B cell (primary cell): Measurements from ENCODE around the gene AUTS2. TPM values are rescaled to one million over a fixed set of nuclear protein-coding genes. Genes with fewer than 3 reads are reported as not detected.
A peak's percentile ranks its signal among the peaks of the same experiment; 100 is the strongest.

Experiments used
- ATAC-seq: fragments of 200-7000 bp; cut with Tn5 transposase; one replicate; pipeline ENCODE4 v1.10.0; 2021; ENCODE audit warnings: low read depth, mild to moderate bottlenecking, moderate number of reproducible peaks, moderate library complexity
- CTCF ChIA-PET: fragments of 350-600 bp; sonication (Branson Sonifier 250); formaldehyde crosslinking; loops from one replicate; lab custom pipeline; 2021; ENCODE audit warnings: antibody characterized with exemption, inconsistent platforms; lab: Charles Lee
- POLR2A ChIA-PET: fragments of 350-600 bp; sonication (Branson Sonifier 250); formaldehyde crosslinking; loops from one replicate; lab custom pipeline; 2021; ENCODE audit warnings: antibody characterized with exemption; lab: Charles Lee
- DNase-seq: peaks from one replicate; pipeline ENCODE4 v3.0.0; 2013
- H2AFZ ChIP-seq: 2 replicates; pipeline ENCODE4 v1.6.1; 2012; ENCODE audit warnings: mild to moderate bottlenecking, low read depth, low read length; ENCODE audit not compliant: insufficient read depth, poor library complexity, severe bottlenecking
- H3K27ac ChIP-seq, 2 donors: 1 replicate in 1 of 2; 2 replicates in 1 of 2; pipeline ENCODE4 v1.5.1; 2012 to 2013; ENCODE audit warnings: low read length in 2 of 2, mild to moderate bottlenecking in 2 of 2, moderate library complexity in 1 of 2
- H3K27me3 ChIP-seq, 4 experiments: fragments of 200-600 bp in 1 of 4; sonication (generic) in 1 of 4; replicated peaks in 1 of 4; 1 replicate in 2 of 4; 2 replicates in 2 of 4; pipeline versions ENCODE4 v1.6.1 to v1.7.0; 2013 to 2016; ENCODE audit warnings: low read length in 3 of 4, mild to moderate bottlenecking in 2 of 4, mixed read lengths in 1 of 4, moderate library complexity in 1 of 4; ENCODE audit not compliant: insufficient read depth in 4 of 4, control insufficient read depth in 3 of 4; ENCODE audit errors: control extremely low read depth in 1 of 4
- H3K36me3 ChIP-seq, 2 experiments: replicated peaks in 1 of 2; 1 replicate in 1 of 2; 2 replicates in 1 of 2; pipeline versions ENCODE4 v1.6.1 to v1.7.1; 2013; ENCODE audit warnings: low read length in 1 of 2; ENCODE audit not compliant: insufficient read depth in 2 of 2, control insufficient read depth in 1 of 2; ENCODE audit errors: control extremely low read depth in 1 of 2, extremely low read depth in 1 of 2
- H3K4me1 ChIP-seq, 2 donors: fragments of 200-600 bp in 1 of 2; sonication (generic) in 1 of 2; 1 replicate in 1 of 2; 2 replicates in 1 of 2; pipeline versions ENCODE4 v1.5.1 to v1.6.1; 2013 to 2017; ENCODE audit warnings: low read length in 2 of 2; ENCODE audit not compliant: control insufficient read depth in 2 of 2, insufficient read depth in 2 of 2
- H3K4me2 ChIP-seq: replicated peaks from 2 replicates; pipeline ENCODE3; 2012; ENCODE audit warnings: mild to moderate bottlenecking, low read depth, low read length; ENCODE audit not compliant: poor library complexity, severe bottlenecking
- H3K4me3 ChIP-seq, 5 experiments: fragments of 200-600 bp in 1 of 5; sonication (generic) in 1 of 5; 1 replicate in 3 of 5; 2 replicates in 2 of 5; pipeline versions ENCODE4 v1.5.1 to v1.7.0; 2011 to 2016; ENCODE audit warnings: low read length in 4 of 5, mild to moderate bottlenecking in 4 of 5, low read depth in 2 of 5, control low read depth in 1 of 5, moderate library complexity in 1 of 5; ENCODE audit not compliant: insufficient read depth in 1 of 5; ENCODE audit errors: control extremely low read depth in 1 of 5, extremely low read depth in 1 of 5
- H3K79me2 ChIP-seq: fragments of 200-600 bp; sonication (generic); one replicate; pipeline ENCODE4 v1.6.0; 2016; ENCODE audit warnings: low read length; ENCODE audit not compliant: control insufficient read depth, insufficient read depth
- H3K9ac ChIP-seq: fragments of 200-600 bp; sonication (generic); 2 replicates; pipeline ENCODE4 v1.6.1; 2017; ENCODE audit warnings: mild to moderate bottlenecking, low read length, moderate library complexity
- H3K9me3 ChIP-seq, 3 donors: one replicate each; pipeline versions ENCODE4 v1.6.1 to v1.7.1; 2013; ENCODE audit warnings: low read length in 2 of 3; ENCODE audit not compliant: control insufficient read depth in 2 of 3, insufficient read depth in 1 of 3; ENCODE audit errors: control extremely low read depth in 1 of 3
- H4K20me1 ChIP-seq: 2 replicates; pipeline ENCODE4 v1.6.0; 2012; ENCODE audit warnings: mild to moderate bottlenecking, low read length; ENCODE audit not compliant: insufficient read depth, control insufficient read depth, poor library complexity, severe bottlenecking
- H3K27ac Mint-ChIP-seq: one replicate; pipeline ENCODE4 v1.8.0; 2021; ENCODE audit warnings: mixed read lengths
- H3K27me3 Mint-ChIP-seq: one replicate; pipeline ENCODE4 v1.8.0; 2021; ENCODE audit warnings: mixed read lengths
- H3K4me1 Mint-ChIP-seq: one replicate; pipeline ENCODE4 v1.8.0; 2021; ENCODE audit warnings: mixed read lengths
- H3K4me3 Mint-ChIP-seq: one replicate; pipeline ENCODE4 v1.8.0; 2021; ENCODE audit warnings: mixed read lengths
- H3K9me3 Mint-ChIP-seq: one replicate; pipeline ENCODE4 v1.8.0; 2022; ENCODE audit warnings: mixed read lengths; ENCODE audit not compliant: insufficient read depth
- EZH2 ChIP-seq: IDR thresholded peaks from 2 replicates; pipeline ENCODE4 v1.6.1; 2012; ENCODE audit warnings: borderline replicate concordance, low read depth, mild to moderate bottlenecking, moderate library complexity, low read length; ENCODE audit not compliant: insufficient read depth, poor library complexity, severe bottlenecking
- WGBS: methylation state at CpG from one replicate; pipeline ENCODE4 v1.1.5; 2013; ENCODE audit warnings: missing lambda C conversion rate; ENCODE audit not compliant: insufficient coverage; 5-methylcytosine and 5-hydroxymethylcytosine counted together
- intact Hi-C: fragments of 100-400 bp; cut with micrococcal nuclease; formaldehyde crosslinking; loops from one replicate; pipeline ENCODE4 v1.10.0; 2022
- polyA plus RNA-seq: library from polyadenylated mRNA; depleted of rRNA; stranded (reverse); fragments of >200 nt; gene quantifications from 2 replicates; pipeline ENCODE4 v1.2.3, GENCODE V29; 2012
- total RNA-seq, 2 donors: library from RNA; stranded (reverse); fragments of 120-200 nt in 1 of 2; gene quantifications; 1 replicate in 1 of 2; 2 replicates in 1 of 2; pipeline versions ENCODE4 v1.2.3 to v1.2.4, GENCODE V29; 2013 to 2022
- TF ChIP-seq, protein P1 (sequence below): fragments of 200-600 bp; IDR thresholded peaks from one replicate; pipeline ENCODE4 v1.8.0; 2022; ENCODE audit warnings: antibody characterized with exemption, mild to moderate bottlenecking

AUTS2 gene
- total and polyA plus RNA-seq, 2 donors (not counting 1 experiment from before 2014, with no cell fraction given): 22.3 to 35.0 TPM

DNA sequence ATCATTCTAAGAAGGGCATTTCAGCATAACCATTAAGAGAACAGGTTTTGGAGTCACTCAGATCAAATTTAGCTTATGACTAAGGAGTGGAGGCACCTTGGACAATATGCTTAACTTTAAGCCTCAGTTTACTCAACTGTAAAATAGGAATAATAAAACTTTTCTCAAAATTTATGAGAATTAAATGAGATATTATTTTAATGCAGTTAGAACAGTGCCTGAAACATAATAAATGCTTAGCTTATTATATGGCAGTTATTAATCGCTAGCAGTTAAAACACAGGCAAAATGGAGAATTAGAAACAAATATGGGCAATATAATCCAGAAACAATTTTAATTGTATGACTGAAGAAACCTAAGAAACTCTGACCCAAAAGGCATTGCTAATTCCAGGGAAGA is 2.9 kb upstream of the AUTS2 start:
- CTCF ChIA-PET: interaction anchor here (0.6 to 1.4 kb wide), 2 partner anchors 10 to 447 kb away, joined by 3 to 4 read pairs; no protein-coding TSS in a partner anchor
- no CpG with 5 or more reads among the region's 1 CpG for WGBS

GRCh38 chr7:69596056-69596455 is 2.2 kb upstream of the AUTS2 start:
- Mint-ChIP-seq H3K4me1 (peaks cover 22% of the 10 kb centered on the region), H3K27me3 (no peaks in the 10 kb centered on the region), H3K4me3 (peak overlapping the region; percentile 24), H3K27ac (no peak overlapping the region), H3K9me3 (no peaks in the 10 kb centered on the region)
- H2AFZ ChIP-seq: no peak overlapping the region
- ATAC-seq (no peak), DNase-seq (no peak)
- no peak overlapping the region for H3K4me3 ChIP-seq
- peaks cover 0 to 1% (median 0%) of the 10 kb centered on the region in 4 experiments for H3K27me3 ChIP-seq
- no peaks in the 10 kb centered on the region for H3K79me2 ChIP-seq
- H4K20me1 ChIP-seq: no peaks in the 10 kb centered on the region
- peaks cover 0 to 9% (median 0%) of the 10 kb centered on the region in 3 donors for H3K9me3 ChIP-seq
- POLR2A ChIA-PET: no interaction called here
- CTCF ChIA-PET: interaction anchor here (1.2 to 1.4 kb wide), 2 partner anchors 8 to 9 kb away, joined by 3 read pairs; no protein-coding TSS in a partner anchor
- H3K27ac ChIP-seq: no peak overlapping the region
- H3K9ac ChIP-seq: no peak overlapping the region
- intact Hi-C loops: loop anchor here (5.0 to 10.0 kb wide), 3 partner anchors 104 to 1099 kb away; no protein-coding TSS in a partner anchor
- TF ChIP-seq, protein P1, sequence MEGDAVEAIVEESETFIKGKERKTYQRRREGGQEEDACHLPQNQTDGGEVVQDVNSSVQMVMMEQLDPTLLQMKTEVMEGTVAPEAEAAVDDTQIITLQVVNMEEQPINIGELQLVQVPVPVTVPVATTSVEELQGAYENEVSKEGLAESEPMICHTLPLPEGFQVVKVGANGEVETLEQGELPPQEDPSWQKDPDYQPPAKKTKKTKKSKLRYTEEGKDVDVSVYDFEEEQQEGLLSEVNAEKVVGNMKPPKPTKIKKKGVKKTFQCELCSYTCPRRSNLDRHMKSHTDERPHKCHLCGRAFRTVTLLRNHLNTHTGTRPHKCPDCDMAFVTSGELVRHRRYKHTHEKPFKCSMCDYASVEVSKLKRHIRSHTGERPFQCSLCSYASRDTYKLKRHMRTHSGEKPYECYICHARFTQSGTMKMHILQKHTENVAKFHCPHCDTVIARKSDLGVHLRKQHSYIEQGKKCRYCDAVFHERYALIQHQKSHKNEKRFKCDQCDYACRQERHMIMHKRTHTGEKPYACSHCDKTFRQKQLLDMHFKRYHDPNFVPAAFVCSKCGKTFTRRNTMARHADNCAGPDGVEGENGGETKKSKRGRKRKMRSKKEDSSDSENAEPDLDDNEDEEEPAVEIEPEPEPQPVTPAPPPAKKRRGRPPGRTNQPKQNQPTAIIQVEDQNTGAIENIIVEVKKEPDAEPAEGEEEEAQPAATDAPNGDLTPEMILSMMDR: no peak
- TF ChIP-seq EZH2: no peak
- H3K4me1 ChIP-seq: peaks cover 12 to 27% of the 10 kb centered on the region in 2 donors
- H3K36me3 ChIP-seq: no peaks in the 10 kb centered on the region
- WGBS: 97% methylated on average over 4 of the region's 7 CpGs
- no peak overlapping the region for H3K4me2 ChIP-seq

More for the DNA sequence above, 2.9 kb upstream of the AUTS2 start:
- TF ChIP-seq, protein P1: no peak
- H3K4me1 Mint-ChIP-seq: peaks cover 19% of the 10 kb centered on the region
- H3K27ac Mint-ChIP-seq: no peak overlapping the region
- Histone ChIP-seq H3K27ac (peak overlapping the region in 1 of 2 donors; percentile 26), H3K36me3 (no peaks in the 10 kb centered on the region), H3K9me3 (peaks cover 0 to 13% (median 0%) of the 10 kb centered on the region in 3 donors), H3K4me1 (peaks cover 6 to 20% of the 10 kb centered on the region in 2 donors), H3K4me3 (no peak overlapping the region), H3K9ac (no peak overlapping the region), H3K4me2 (no peak overlapping the region), H3K79me2 (no peaks in the 10 kb centered on the region), H4K20me1 (no peaks in the 10 kb centered on the region), H2AFZ (no peak overlapping the region), H3K27me3 (no peaks in the 10 kb centered on the region)
- H3K27me3 Mint-ChIP-seq: no peaks in the 10 kb centered on the region
- DNase-seq: no peak
- H3K9me3 Mint-ChIP-seq: no peaks in the 10 kb centered on the region
- POLR2A ChIA-PET: no interaction called here
- H3K4me3 Mint-ChIP-seq: no peak overlapping the region
- no peak for ATAC-seq
- intact Hi-C loops: loop anchor here (5.0 to 10.0 kb wide), 3 partner anchors 103 to 1099 kb away; no protein-coding TSS in a partner anchor
